Mesenchymal stem cell (in vitro differentiated cells and primary cell): Measurements from ENCODE around the gene LDLRAD3.
A peak's percentile ranks its signal among the peaks of the same experiment; 100 is the strongest.

Source experiments
- DNase-seq: peaks from one replicate; pipeline ENCODE4 v3.0.0-alpha.2; 2013
- H2AFZ ChIP-seq: one replicate; pipeline ENCODE4 v1.6.1; 2013; ENCODE audit warnings: low read depth, mild to moderate bottlenecking, control low read depth, inconsistent platforms, low read length, moderate library complexity
- H2AK5ac ChIP-seq: 2 replicates; pipeline ENCODE4 v1.6.1; 2013; ENCODE audit warnings: low read length, moderate library complexity, mild to moderate bottlenecking, inconsistent platforms; ENCODE audit not compliant: severe bottlenecking
- H2BK120ac ChIP-seq: one replicate; pipeline ENCODE4 v1.6.1; 2013; ENCODE audit warnings: low read depth, mild to moderate bottlenecking, inconsistent platforms, low read length, moderate library complexity
- H2BK12ac ChIP-seq, 2 experiments: one replicate each; pipeline ENCODE4 v1.6.1; 2013; ENCODE audit warnings: inconsistent platforms in 2 of 2, low read length in 2 of 2, mild to moderate bottlenecking in 2 of 2, moderate library complexity in 2 of 2, control low read depth in 1 of 2
- H2BK15ac ChIP-seq: one replicate; pipeline ENCODE4 v1.6.1; 2013; ENCODE audit warnings: mild to moderate bottlenecking, low read depth, inconsistent platforms; ENCODE audit not compliant: poor library complexity, severe bottlenecking
- H2BK5ac ChIP-seq: 2 replicates; pipeline ENCODE4 v1.6.1; 2013; ENCODE audit warnings: low read depth, mild to moderate bottlenecking, low read length, control low read depth, inconsistent platforms; ENCODE audit not compliant: poor library complexity, severe bottlenecking
- H3K14ac ChIP-seq, 2 experiments: one replicate each; pipeline ENCODE4 v1.6.1; 2013; ENCODE audit warnings: inconsistent platforms in 2 of 2, low read length in 2 of 2, control low read depth in 1 of 2, mild to moderate bottlenecking in 1 of 2, moderate library complexity in 1 of 2
- H3K18ac ChIP-seq, 2 experiments: one replicate each; pipeline ENCODE4 v1.6.1; 2013; ENCODE audit warnings: inconsistent platforms in 2 of 2, low read length in 2 of 2, control low read depth in 1 of 2, low read depth in 1 of 2, mild to moderate bottlenecking in 1 of 2
- H3K23ac ChIP-seq, 2 experiments: one replicate each; pipeline ENCODE4 v1.6.1; 2013; ENCODE audit warnings: inconsistent platforms in 2 of 2, low read length in 2 of 2, mild to moderate bottlenecking in 2 of 2, moderate library complexity in 2 of 2, control low read depth in 1 of 2
- H3K27ac ChIP-seq: 2 replicates; pipeline ENCODE4 v1.5.1; 2013; ENCODE audit warnings: mild to moderate bottlenecking, moderate library complexity, low read length, control low read depth, inconsistent platforms; ENCODE audit not compliant: poor library complexity, severe bottlenecking
- H3K27me3 ChIP-seq, 2 experiments: 2 replicates each; pipeline versions ENCODE4 v1.6.1 to v1.7.0; 2013; ENCODE audit warnings: low read length in 2 of 2, mild to moderate bottlenecking in 2 of 2, moderate library complexity in 2 of 2, control low read depth in 1 of 2, inconsistent platforms in 1 of 2; ENCODE audit not compliant: control insufficient read depth in 1 of 2, insufficient read depth in 1 of 2
- H3K36me3 ChIP-seq, 2 experiments: 2 replicates each; pipeline versions ENCODE4 v1.6.1 to v1.7.0; 2013; ENCODE audit warnings: low read length in 2 of 2, control low read depth in 1 of 2, inconsistent platforms in 1 of 2, low read depth in 1 of 2, mild to moderate bottlenecking in 1 of 2; ENCODE audit not compliant: insufficient read depth in 2 of 2, control insufficient read depth in 1 of 2
- H3K4ac ChIP-seq, 2 experiments: one replicate each; pipeline ENCODE4 v1.6.1; 2013; ENCODE audit warnings: inconsistent platforms in 2 of 2, low read length in 2 of 2, mild to moderate bottlenecking in 2 of 2, moderate library complexity in 2 of 2, control low read depth in 1 of 2, low read depth in 1 of 2
- H3K4me1 ChIP-seq: 2 replicates; pipeline ENCODE4 v1.6.1; 2013; ENCODE audit warnings: low read depth, low read length, control low read depth; ENCODE audit not compliant: control insufficient read depth, insufficient read depth
- H3K4me2 ChIP-seq: 2 replicates; pipeline ENCODE4 v1.6.1; 2013; ENCODE audit warnings: low read length, mild to moderate bottlenecking, inconsistent platforms; ENCODE audit not compliant: poor library complexity, severe bottlenecking
- H3K4me3 ChIP-seq, 2 experiments: 2 replicates each; pipeline versions ENCODE4 v1.5.1 to v1.7.0; 2013; ENCODE audit warnings: low read length in 2 of 2, mild to moderate bottlenecking in 2 of 2, control low read depth in 1 of 2, low read depth in 1 of 2; ENCODE audit not compliant: insufficient read depth in 1 of 2
- H3K79me1 ChIP-seq: replicated peaks from 2 replicates; pipeline ENCODE4 v1.6.1; 2013; ENCODE audit warnings: mild to moderate bottlenecking, control low read depth, low read length, inconsistent platforms; ENCODE audit not compliant: poor library complexity, severe bottlenecking
- H3K9ac ChIP-seq: 2 replicates; pipeline ENCODE4 v1.7.0; 2013; ENCODE audit warnings: mild to moderate bottlenecking, low read length, moderate library complexity
- H3K9me3 ChIP-seq: 2 replicates; pipeline ENCODE4 v1.7.0; 2013; ENCODE audit warnings: mild to moderate bottlenecking, low read length; ENCODE audit not compliant: control insufficient read depth
- H4K8ac ChIP-seq: one replicate; pipeline ENCODE4 v1.6.1; 2013; ENCODE audit warnings: inconsistent platforms, mild to moderate bottlenecking, low read length, moderate library complexity
- H4K91ac ChIP-seq: one replicate; pipeline ENCODE4 v1.6.1; 2013; ENCODE audit warnings: mild to moderate bottlenecking, low read length, inconsistent platforms
- WGBS: methylation state at CpG from one replicate; pipeline ENCODE4 v1.1.7; 2013; ENCODE audit warnings: mixed read lengths; 5-methylcytosine and 5-hydroxymethylcytosine counted together

The LDLRAD3 gene

GRCh38 chr11:36061471-36061870 lies 117.6 kb downstream of the LDLRAD3 start:
- no peak overlapping the region for H3K18ac ChIP-seq
- no peaks in the 10 kb centered on the region for H3K79me1 ChIP-seq
- H4K8ac ChIP-seq = no peak overlapping the region
- no peak overlapping the region for H3K4ac ChIP-seq
- no peak for DNase-seq
- H3K9me3 ChIP-seq = peaks cover 4% of the 10 kb centered on the region
- H2BK5ac ChIP-seq = no peak overlapping the region
- H3K36me3 ChIP-seq = no peaks in the 10 kb centered on the region
- H3K14ac ChIP-seq = no peak overlapping the region
- no peak overlapping the region for H3K23ac ChIP-seq
- H3K4me3 ChIP-seq = no peak overlapping the region
- H3K4me1 ChIP-seq = no peaks in the 10 kb centered on the region
- H3K27ac ChIP-seq = no peak overlapping the region
- no peak overlapping the region for H2BK12ac ChIP-seq
- H3K9ac ChIP-seq = no peak overlapping the region
- H2BK120ac ChIP-seq = no peak overlapping the region
- H2AK5ac ChIP-seq = no peak overlapping the region
- WGBS = 91% methylated on average over 2 of the region's 2 CpGs
- H3K27me3 ChIP-seq = no peaks in the 10 kb centered on the region
- H3K4me2 ChIP-seq = no peak overlapping the region
- H2AFZ ChIP-seq = no peak overlapping the region
- no peak overlapping the region for H2BK15ac ChIP-seq
- no peak overlapping the region for H4K91ac ChIP-seq

- no peak overlapping the region for H2AFZ ChIP-seq
These were observed 119.0 kb downstream of the LDLRAD3 start for GRCh38 chr11:36062796-36063365.

GRCh38 chr11:36065436-36065835 lies 121.6 kb downstream of the LDLRAD3 start:
- no peaks in the 10 kb centered on the region for H3K79me1 ChIP-seq
- no peak overlapping the region for H2BK5ac ChIP-seq
- H3K4me2 ChIP-seq = no peak overlapping the region
- H3K18ac ChIP-seq = no peak overlapping the region
- DNase-seq = peak; percentile 29
- H2BK120ac ChIP-seq = no peak overlapping the region
- H3K9me3 ChIP-seq = peaks cover 6% of the 10 kb centered on the region
- no peak overlapping the region for H3K9ac ChIP-seq
- H3K4ac ChIP-seq = no peak overlapping the region
- no peaks in the 10 kb centered on the region for H3K27me3 ChIP-seq
- no peak overlapping the region for H3K14ac ChIP-seq
- no peak overlapping the region for H4K91ac ChIP-seq
- no peak overlapping the region for H3K27ac ChIP-seq
- H4K8ac ChIP-seq = no peak overlapping the region
- H2AK5ac ChIP-seq = no peak overlapping the region
- 100% methylated on average over 1 of the region's 2 CpGs for WGBS
- no peak overlapping the region for H2BK12ac ChIP-seq
- no peak overlapping the region for H3K23ac ChIP-seq
- H3K4me1 ChIP-seq = no peaks in the 10 kb centered on the region
- H3K4me3 ChIP-seq = peak overlapping the region in 1 of 2 experiments; percentile 4
- no peak overlapping the region for H2BK15ac ChIP-seq
- H2AFZ ChIP-seq = no peak overlapping the region
- no peaks in the 10 kb centered on the region for H3K36me3 ChIP-seq

More at GRCh38 chr11:36062796-36063365, 119.0 kb downstream of the LDLRAD3 start:
- no peak overlapping the region for H2AK5ac ChIP-seq
- H2BK120ac ChIP-seq = no peak overlapping the region
- no peak overlapping the region for H3K18ac ChIP-seq
- no peaks in the 10 kb centered on the region for H3K79me1 ChIP-seq
- no peak overlapping the region for H4K8ac ChIP-seq
- no peak overlapping the region for H3K23ac ChIP-seq
- no peak overlapping the region for H3K4me2 ChIP-seq
- no peak overlapping the region for H3K27ac ChIP-seq
- H3K9me3 ChIP-seq = peaks cover 10% of the 10 kb centered on the region
- no peak overlapping the region for H3K9ac ChIP-seq
- no peaks in the 10 kb centered on the region for H3K4me1 ChIP-seq
- no peak overlapping the region for H2BK12ac ChIP-seq
- no peak overlapping the region for H3K4me3 ChIP-seq
- H2BK15ac ChIP-seq = no peak overlapping the region
- no peaks in the 10 kb centered on the region for H3K27me3 ChIP-seq
- H3K14ac ChIP-seq = no peak overlapping the region
- H4K91ac ChIP-seq = no peak overlapping the region
- H3K36me3 ChIP-seq = no peaks in the 10 kb centered on the region
- H2BK5ac ChIP-seq = no peak overlapping the region
- WGBS = 82% methylated on average over 3 of the region's 3 CpGs
- DNase-seq = peak; percentile 53
- H3K4ac ChIP-seq = no peak overlapping the region

DNA sequence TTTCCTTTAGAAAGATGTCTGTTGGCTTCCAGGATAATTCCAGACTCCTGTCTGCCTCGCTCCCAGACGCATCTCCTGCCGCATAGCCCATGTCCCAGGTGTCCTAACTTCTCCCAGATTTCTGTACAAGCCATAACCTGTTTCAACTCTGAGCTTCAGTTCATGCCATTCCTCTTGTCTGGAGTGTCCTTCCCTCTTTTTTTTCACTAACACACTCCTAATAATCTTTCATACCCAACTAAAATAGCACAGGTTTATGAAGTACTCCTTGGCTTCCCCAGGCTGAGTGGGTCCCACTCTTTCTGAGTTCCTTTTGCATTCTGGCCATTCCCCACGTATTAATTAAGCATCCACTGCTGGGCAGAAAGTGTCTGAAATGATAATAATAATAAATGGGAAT lies 123.0 kb downstream of the LDLRAD3 start:
- Histone ChIP-seq H4K91ac (no peak overlapping the region), H3K9ac (no peak overlapping the region), H3K4ac (no peak overlapping the region), H3K27ac (no peak overlapping the region), H3K4me3 (no peak overlapping the region), H3K27me3 (no peaks in the 10 kb centered on the region), H2BK120ac (no peak overlapping the region), H2BK15ac (no peak overlapping the region), H3K36me3 (no peaks in the 10 kb centered on the region), H3K4me2 (no peak overlapping the region), H2AK5ac (no peak overlapping the region), H2BK12ac (no peak overlapping the region), H3K9me3 (peaks cover 6% of the 10 kb centered on the region), H4K8ac (no peak overlapping the region), H2BK5ac (no peak overlapping the region), H2AFZ (no peak overlapping the region), H3K23ac (no peak overlapping the region), H3K79me1 (no peaks in the 10 kb centered on the region), H3K18ac (no peak overlapping the region), H3K4me1 (no peaks in the 10 kb centered on the region), H3K14ac (no peak overlapping the region)
- WGBS = over 99% methylated on average over 3 of the region's 4 CpGs
- DNase-seq = no peak
